ENCODE measurements around the gene VAV1.
A peak's percentile ranks its signal among the peaks of the same experiment; 100 is the strongest.

VAV1 gene

GRCh38 chr19:6772028-6772865 lies at the start of gene VAV1:
Gene VAV1, plus strand, starts transcription at chr19:6772708. Its CDS starts 100 bp downstream, at chr19:6772808.
- DNase-seq (ENCODE audit: low spot score), result no peak

- peak; percentile 9 for DNase-seq (ENCODE audit: low spot score)
Observed at GRCh38 chr19:6723108-6723618, 49.3 kb upstream of the VAV1 start.

- no peak for DNase-seq (ENCODE audit: low spot score)
Observed at GRCh38 chr19:6723738-6724137, 48.8 kb upstream of the VAV1 start.

- peak; percentile 18 for DNase-seq (ENCODE audit: low spot score)
Observed at GRCh38 chr19:6724631-6725492, 47.6 kb upstream of the VAV1 start.

GRCh38 chr19:6725513-6726231 lies 46.8 kb upstream of the VAV1 start:
- peak; percentile 15 for DNase-seq (ENCODE audit: low spot score)

GRCh38 chr19:6728346-6728745 lies 44.2 kb upstream of the VAV1 start:
- DNase-seq (ENCODE audit: low spot score), result peak; percentile 18

GRCh38 chr19:6729573-6730152 lies 42.8 kb upstream of the VAV1 start:
- DNase-seq (ENCODE audit: low spot score), result no peak

- DNase-seq (ENCODE audit: low spot score), result peak; percentile 46
Observed at GRCh38 chr19:6730153-6730804, 42.2 kb upstream of the VAV1 start.

GRCh38 chr19:6730941-6731670 lies 41.4 kb upstream of the VAV1 start:
- no peak for DNase-seq (ENCODE audit: low spot score)

GRCh38 chr19:6731822-6732221 lies 40.7 kb upstream of the VAV1 start:
- DNase-seq (ENCODE audit: low spot score), result no peak

GRCh38 chr19:6732803-6733337 lies 39.6 kb upstream of the VAV1 start:
- DNase-seq (ENCODE audit: low spot score), result no peak

- DNase-seq (ENCODE audit: low spot score), result no peak
Observed at GRCh38 chr19:6733338-6734095, 39.0 kb upstream of the VAV1 start.

GRCh38 chr19:6734096-6734696 lies 38.3 kb upstream of the VAV1 start:
- DNase-seq (ENCODE audit: low spot score), result no peak

GRCh38 chr19:6735181-6735911 lies 37.2 kb upstream of the VAV1 start:
- DNase-seq (ENCODE audit: low spot score), result no peak

- DNase-seq (ENCODE audit: low spot score), result peak; percentile 75
Observed at GRCh38 chr19:6736169-6736916, 36.2 kb upstream of the VAV1 start.

- no peak for DNase-seq (ENCODE audit: low spot score)
Observed at GRCh38 chr19:6736917-6737283, 35.6 kb upstream of the VAV1 start.

GRCh38 chr19:6737284-6737872 lies 35.1 kb upstream of the VAV1 start, which contains the start of gene GPR108:
Gene GPR108, minus strand, starts transcription at chr19:6737580. Its CDS starts 4 bp downstream, at chr19:6737576.
- DNase-seq (ENCODE audit: low spot score), result peak; percentile 98
